ENCODE data around the gene NELL1. TPM values are rescaled to one million over a fixed set of nuclear protein-coding genes. Genes with fewer than 3 reads are reported as not detected.

Gene NELL1
- total and polyA plus RNA-seq, 8 donors, result 0.24 to 1.8 (median 0.71) TPM; not detected in 2

DNA sequence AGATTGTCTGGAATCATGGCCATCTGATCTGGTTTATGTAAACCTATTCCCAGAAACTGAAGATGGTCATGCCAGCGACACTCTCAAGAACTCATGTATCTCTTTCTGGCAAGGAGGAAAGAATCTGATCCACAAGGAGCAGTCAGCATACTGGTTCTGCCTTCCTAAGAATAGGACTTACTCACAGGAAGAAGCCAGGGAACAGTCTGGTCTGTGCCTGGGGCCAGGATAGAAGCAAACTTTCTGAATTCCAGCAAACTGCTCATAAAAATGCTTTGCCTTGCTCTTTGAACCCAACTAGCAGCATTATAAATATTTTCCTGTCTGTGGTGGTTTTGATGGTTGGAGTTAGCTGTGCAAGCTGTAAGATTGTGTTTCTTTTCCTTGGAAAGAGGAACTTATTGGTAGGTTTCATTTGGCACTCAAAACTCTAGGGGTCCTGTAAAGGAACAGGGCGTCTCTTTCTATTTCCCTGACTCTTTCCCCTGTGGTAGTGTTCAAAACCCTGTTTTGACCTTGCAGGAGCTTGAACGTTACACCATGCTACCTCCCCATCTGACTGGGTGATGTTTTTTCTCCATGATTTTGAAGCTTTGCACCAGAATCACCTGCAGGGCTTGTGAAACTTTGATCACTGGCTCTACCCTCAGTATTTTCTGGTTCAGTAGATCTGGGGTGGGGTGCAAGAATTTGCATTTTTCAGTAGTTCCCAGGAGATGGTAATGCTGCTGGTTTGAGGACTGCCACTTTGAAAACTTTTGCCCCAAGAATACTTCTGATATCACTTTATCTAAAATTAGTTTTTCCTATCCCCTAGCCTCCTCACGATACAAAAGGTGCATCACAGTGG, 895.7 kb downstream of the NELL1 start:
- intact Hi-C loops (cut with DNase I), result no loop called here
- TF ChIP-seq, protein P1, sequence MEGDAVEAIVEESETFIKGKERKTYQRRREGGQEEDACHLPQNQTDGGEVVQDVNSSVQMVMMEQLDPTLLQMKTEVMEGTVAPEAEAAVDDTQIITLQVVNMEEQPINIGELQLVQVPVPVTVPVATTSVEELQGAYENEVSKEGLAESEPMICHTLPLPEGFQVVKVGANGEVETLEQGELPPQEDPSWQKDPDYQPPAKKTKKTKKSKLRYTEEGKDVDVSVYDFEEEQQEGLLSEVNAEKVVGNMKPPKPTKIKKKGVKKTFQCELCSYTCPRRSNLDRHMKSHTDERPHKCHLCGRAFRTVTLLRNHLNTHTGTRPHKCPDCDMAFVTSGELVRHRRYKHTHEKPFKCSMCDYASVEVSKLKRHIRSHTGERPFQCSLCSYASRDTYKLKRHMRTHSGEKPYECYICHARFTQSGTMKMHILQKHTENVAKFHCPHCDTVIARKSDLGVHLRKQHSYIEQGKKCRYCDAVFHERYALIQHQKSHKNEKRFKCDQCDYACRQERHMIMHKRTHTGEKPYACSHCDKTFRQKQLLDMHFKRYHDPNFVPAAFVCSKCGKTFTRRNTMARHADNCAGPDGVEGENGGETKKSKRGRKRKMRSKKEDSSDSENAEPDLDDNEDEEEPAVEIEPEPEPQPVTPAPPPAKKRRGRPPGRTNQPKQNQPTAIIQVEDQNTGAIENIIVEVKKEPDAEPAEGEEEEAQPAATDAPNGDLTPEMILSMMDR (IDR thresholded peaks at IDR 0.05), result no peak
- Histone ChIP-seq H3K4me1 (no peaks in the 10 kb centered on the region), H3K4me3 (no peak overlapping the region), H3K27me3 (no peaks in the 10 kb centered on the region), H3K27ac (no peak overlapping the region), H3K36me3 (no peaks in the 10 kb centered on the region), H3K9me3 (no peaks in the 10 kb centered on the region)
- ATAC-seq (no peak), DNase-seq (no peak)

DNA sequence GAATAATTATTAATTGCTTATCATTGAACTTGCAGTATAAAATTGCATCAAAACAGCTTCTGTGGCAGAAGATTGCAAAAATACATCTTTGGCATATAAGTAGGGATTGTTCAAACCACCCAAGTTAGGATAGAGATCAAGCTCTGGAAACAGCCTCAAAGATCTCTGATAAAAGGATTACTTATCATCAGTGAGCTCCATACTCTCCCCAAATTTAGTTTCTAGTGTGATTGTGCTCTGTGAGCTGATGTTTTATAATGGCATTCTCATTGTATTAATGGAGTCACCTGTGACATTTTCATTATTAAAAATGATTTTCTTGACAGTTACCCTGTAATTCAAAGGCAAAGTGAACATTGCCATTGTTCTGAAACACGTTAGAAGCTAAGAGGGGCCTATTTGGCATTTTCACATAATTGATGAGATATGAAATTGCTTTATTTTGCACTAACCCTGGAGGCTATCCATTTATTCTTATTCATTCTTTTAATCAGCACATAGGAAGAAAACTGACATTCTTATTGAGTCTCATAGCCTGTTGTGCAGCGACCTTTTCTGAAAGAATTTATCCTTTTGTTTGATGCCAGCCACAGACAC, 897.2 kb downstream of the NELL1 start:
- intact Hi-C loops (cut with DNase I), result no loop called here
- no peak overlapping the region for H3K4me3 ChIP-seq

DNA sequence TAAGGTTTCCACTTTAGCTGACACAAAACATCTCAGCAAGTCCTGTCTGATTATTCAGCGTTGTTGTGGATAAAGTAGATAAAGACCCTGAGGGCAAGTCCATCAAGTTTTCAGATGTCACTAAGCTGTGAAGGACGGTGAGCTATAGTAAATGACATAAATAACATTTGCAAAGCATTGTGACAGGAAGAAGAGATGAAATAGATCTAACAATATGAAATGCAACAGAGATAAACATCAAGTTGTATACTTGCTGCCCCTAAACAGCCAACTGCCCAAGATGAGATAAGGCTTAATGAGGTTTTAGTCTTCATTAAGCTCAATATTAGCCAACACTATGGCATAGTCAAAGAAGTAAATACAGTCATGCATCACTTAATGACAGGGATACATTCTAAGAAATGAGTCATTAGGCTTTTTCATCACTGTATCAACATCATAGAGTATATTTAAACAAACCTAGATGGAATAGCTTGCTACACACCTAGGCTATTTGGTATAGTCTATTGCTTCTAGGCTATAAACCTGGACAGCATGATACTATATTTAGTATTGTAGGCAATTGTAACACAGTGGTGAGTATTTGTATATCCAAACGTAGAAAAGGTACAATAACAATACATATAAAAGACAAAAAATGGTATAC, 898.4 kb downstream of the NELL1 start:
- H3K36me3 ChIP-seq, result no peaks in the 10 kb centered on the region
- ATAC-seq, result peak; percentile 68
- no peak for DNase-seq
- no peak overlapping the region for H3K4me3 ChIP-seq
- TF ChIP-seq, protein P1 (IDR thresholded peaks at IDR 0.05), result no peak
- no peaks in the 10 kb centered on the region for H3K27me3 ChIP-seq
- H3K9me3 ChIP-seq, result no peaks in the 10 kb centered on the region
- intact Hi-C loops (cut with DNase I), result no loop called here
- no peaks in the 10 kb centered on the region for H3K4me1 ChIP-seq
- no peak overlapping the region for H3K27ac ChIP-seq

More for the DNA sequence above, 897.2 kb downstream of the NELL1 start:
- no peak overlapping the region for H3K27ac ChIP-seq
- H3K36me3 ChIP-seq, result no peaks in the 10 kb centered on the region
- H3K27me3 ChIP-seq, result no peaks in the 10 kb centered on the region
- ATAC-seq (no peak), DNase-seq (no peak)
- H3K4me1 ChIP-seq, result no peaks in the 10 kb centered on the region
- TF ChIP-seq, protein P1 (IDR thresholded peaks at IDR 0.05), result no peak
- H3K9me3 ChIP-seq, result no peaks in the 10 kb centered on the region

DNA sequence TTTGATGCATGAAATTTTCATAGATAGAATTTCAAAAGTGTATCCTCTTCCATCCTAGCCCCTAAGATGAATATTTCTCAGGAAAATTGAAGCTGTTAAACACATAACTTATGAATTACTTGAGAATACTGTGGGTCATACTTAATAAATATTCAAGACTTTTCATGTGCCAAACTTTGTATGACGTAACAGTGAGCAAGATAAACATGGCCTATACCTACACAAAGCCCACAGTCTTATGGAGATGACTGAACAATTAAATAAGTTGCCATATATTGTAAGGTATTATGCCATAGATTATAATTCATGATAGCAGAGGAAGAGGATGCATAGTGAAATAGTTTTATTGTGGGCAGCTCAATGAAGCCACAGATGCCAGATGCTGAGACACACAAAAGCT, 902.8 kb downstream of the NELL1 start:
- ATAC-seq, result no peak
- DNase-seq, result no peak
- H3K36me3 ChIP-seq, result no peaks in the 10 kb centered on the region
- TF ChIP-seq, protein P1 (IDR thresholded peaks at IDR 0.05), result no peak
- H3K4me3 ChIP-seq, result no peak overlapping the region
- intact Hi-C loops (cut with DNase I), result no loop called here
- H3K4me1 ChIP-seq, result no peaks in the 10 kb centered on the region
- no peak overlapping the region for H3K27ac ChIP-seq
- no peaks in the 10 kb centered on the region for H3K9me3 ChIP-seq
- H3K27me3 ChIP-seq, result no peaks in the 10 kb centered on the region

DNA sequence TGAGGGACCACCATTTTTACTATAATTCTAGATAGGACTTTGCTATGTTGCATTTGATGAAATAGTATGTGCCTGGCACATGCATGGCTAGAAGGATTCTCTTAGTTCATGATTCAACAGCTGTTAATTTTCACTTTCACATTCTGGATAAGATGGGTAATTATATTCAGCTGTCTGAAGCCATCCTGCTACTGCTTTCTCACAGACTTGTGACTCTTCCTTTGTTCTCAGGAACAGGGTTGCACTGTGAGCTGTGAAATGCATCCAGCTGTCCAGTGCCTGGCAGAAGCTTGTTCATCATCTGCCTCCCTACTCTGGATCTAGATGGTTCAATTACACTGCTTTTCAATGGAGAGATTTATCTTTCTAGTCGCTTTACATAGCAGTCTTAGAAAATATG, 913.4 kb downstream of the NELL1 start:
- Histone ChIP-seq H3K27me3 (no peaks in the 10 kb centered on the region), H3K4me3 (no peak overlapping the region), H3K27ac (no peak overlapping the region), H3K36me3 (no peaks in the 10 kb centered on the region), H3K9me3 (no peaks in the 10 kb centered on the region), H3K4me1 (no peaks in the 10 kb centered on the region)
- intact Hi-C loops (cut with DNase I), result no loop called here
- ATAC-seq (no peak), DNase-seq (no peak)
- TF ChIP-seq, protein P1 (IDR thresholded peaks at IDR 0.05), result no peak
